Medulla oblongata (tissue), 1 donor: Measurements from ENCODE around the gene APLF.
A peak's percentile ranks its signal among the peaks of the same experiment; 100 is the strongest.
"Not testable (repeated sequence)": the region's sequence is repeated elsewhere in the genome, so short reads cannot be mapped to it uniquely, and the experiment has no call there.

Experiments used
- DNase-seq: peaks from one replicate; pipeline ENCODE4 v3.0.0-alpha.2; 2015; ENCODE audit errors: extremely low spot score

APLF gene

DNA sequence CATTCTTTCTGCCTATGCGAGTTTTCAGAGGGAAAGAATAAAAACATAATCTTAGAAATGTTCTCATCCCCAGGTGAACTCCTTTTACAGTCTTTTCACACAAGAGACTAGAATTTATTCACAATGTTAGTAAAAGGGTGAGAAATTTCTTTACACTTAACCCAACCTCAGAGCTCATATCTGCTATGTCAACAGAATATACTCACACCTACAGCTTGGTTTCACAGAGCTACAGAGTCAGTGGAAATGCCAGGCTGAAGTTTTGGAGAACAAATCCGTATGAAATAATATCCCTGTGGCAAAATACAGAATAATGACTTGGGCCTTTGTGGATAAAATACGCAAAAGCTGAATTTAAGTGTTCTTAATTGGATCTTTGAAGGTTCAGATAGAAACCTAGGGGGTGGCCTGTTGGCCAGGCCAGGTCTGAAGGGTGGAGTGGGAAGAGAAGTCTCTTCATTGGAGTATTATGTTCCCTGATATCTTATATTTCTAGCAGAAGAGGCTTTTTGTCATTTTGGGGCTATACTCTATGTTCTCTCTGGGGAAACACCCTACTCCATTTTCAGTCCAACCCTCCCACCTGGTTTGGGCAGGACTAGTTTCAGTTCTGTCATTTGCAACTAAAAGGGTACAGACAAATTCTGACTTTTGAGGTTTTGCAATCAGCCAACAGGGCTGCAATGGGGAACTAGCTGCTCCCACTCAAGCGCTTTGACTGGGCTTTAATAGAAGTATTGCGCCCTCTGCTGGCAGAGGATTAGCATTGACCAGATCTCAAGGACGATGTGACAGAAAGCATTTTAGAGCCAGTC is 26.0 kb upstream of the APLF start:
- DNase-seq: peak; percentile 97

DNA sequence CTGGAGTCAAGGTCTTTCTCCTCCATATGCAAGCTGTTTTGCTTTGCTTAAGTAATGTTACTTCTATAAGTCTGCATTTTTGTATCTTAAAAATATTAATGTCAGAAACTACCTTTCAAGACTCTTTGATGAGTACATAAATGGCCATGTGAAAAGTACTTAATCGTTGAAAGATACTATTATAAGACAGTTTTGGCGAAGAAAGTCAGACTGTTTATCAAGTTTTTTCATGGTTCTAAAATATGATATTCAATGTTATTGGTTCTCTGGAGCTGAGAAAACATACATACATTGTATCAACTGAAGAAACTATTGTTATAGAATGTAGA is 25.4 kb upstream of the APLF start:
- DNase-seq: no peak

DNA sequence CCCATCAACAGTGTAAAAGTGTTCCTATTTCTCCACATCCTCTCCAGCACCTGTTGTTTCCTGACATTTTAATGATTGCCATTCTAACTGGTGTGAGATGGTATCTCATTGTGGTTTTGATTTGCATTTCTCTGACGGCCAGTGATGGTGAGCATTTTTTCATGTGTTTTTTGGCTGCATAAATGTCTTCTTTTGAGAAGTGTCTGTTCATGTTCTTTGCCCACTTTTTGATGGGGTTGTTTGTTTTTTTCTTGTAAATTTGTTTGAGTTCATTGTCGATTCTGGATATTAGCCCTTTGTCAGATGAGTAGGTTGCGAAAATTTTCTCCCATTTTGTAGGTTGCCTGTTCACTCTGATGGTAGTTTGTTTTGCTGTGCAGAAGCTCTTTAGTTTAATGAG is 21.0 kb upstream of the APLF start:
- not testable (repeated sequence) for DNase-seq

DNA sequence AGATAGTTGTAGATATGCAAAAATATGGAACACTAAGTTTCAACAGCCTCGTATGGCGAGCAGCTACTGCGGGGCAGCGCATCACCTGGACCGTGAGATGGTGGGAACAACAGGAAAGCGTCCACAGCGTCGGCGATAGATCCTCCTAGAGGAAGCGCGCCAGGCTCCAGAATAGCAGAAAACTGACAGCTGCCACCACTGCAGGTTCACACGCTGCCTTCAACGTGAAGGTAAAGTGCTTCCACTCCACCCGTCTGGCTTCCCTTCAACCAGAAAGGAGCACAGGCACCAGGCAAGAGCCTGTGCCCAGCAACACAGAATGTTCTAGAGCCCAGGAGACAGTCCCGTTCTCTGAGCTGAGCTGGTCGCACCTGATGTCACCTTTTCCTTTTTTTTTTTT is 20.3 kb upstream of the APLF start:
- DNase-seq: no peak

DNA sequence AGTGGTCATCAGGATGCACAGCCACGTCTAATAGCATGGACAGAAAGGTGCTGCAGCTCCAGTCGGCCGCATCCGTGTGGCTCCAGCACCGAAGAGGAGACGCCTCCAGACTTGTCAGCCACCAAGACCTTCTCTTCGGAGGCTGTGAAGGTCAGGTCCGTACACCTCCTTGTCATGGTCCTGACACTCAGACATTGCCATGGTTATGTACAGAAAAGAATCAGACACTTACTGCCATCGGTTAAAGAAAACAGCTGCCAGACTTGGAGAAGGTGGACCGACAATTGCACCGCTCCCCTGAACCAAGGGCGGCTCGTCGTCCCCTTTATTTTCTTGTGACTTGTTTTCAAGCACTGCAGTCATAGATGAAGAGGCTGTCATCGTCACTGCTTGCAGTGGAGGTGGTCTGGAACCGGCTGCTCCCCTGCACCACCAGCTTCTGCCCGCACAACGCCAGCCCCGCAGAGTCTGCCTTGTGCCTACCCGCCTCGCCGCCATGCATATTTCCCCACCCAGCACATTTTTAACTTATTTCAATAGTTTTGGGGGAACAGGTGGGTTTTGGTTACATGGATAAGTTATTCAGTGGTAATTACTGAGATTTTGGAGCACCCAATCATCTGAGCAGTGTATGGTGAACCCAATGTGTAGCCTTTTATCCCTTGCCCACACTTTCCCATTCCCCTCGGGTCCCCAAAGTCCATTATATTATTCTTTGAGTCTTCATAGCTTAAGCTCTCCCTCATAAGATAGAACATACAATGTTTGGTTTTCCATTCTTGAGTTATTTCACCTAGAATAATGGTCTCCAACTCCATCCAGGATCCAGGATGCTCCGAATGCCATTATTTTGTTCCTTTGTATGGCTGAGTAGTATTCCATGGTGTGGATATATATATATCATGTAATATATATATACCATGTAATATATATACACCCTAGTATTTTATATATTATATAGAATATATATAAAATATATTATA is 18.4 kb upstream of the APLF start:
- no peak for DNase-seq

DNA sequence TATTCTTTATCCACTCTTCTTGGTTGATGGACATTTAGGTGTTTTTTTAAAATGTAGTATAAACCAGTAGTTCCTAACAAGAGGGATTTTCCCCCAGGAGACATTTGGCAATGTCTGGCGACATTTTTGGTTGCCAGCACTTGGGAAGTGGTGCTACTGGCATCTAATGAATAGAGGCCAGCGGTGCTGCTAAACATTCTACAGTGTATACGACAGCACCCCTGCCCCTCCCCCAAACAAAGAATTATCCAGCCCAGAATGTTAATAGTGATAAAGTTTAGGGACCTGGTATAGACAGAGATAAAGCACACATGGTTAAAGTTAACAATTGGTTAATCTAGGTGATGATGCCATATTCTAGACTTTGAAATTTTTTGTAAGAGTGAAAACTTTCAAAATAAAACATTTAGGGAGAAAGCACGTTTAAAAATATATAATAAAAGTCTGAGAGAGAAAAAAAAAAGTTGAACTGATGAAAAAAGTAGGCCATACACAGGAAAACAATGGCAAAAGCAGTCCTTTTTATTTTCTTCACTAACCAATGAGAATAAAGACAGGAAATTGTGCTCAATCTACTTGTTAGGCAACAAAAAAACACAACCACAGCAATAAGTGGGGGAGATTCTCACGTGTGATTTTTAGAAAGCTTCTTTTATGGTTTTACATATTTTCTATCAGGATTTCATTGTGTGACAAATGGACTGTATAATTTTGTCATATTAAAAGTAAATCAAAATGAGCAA is 15.1 kb upstream of the APLF start:
- DNase-seq: no peak

DNA sequence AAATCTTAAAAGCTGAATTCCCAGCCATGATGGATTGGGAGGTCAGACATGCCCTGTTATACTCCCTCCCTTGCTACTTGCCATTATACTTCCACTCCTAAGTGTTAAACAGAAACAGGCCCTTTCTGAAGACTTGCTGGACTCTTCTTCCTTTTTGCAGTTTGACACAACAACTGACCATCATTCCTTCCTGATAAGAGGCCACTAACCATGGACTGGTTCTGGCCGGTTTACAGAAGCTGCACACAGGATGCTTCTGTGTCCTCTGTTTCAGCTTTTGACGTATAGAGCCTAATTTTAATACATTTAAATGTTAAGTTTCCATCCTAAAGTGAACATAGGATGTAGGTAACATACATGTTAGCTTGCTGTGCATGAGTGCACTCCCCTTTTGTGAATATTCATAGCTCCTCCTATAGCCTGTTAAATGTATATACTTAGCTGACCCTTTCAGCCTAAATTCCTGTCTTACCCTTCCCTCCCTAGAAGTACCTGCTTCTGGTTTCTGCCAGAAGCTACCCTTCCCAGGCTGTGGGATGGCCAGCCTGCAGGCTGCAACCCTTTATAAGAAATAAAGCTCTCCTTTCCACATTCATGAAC is 13.5 kb upstream of the APLF start:
- no peak for DNase-seq

DNA sequence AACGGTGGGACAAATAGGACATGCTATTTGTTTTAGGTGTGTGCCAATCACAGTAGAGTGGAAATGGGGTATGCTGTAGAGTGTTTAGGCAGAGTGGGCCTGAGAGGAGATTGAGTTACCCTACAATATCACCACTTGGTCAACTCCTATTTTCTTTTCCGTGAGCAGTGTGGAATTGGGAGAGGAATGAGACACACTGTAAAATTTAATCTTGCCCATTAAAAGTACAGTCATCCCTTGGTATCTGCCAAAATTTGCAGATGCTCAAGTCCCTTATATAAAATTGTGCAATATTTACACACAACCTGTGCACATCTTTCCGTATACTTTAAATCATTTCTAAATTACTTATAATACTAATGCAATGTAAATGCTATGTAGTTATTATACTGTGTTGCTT is 12.7 kb upstream of the APLF start:
- no peak for DNase-seq

DNA sequence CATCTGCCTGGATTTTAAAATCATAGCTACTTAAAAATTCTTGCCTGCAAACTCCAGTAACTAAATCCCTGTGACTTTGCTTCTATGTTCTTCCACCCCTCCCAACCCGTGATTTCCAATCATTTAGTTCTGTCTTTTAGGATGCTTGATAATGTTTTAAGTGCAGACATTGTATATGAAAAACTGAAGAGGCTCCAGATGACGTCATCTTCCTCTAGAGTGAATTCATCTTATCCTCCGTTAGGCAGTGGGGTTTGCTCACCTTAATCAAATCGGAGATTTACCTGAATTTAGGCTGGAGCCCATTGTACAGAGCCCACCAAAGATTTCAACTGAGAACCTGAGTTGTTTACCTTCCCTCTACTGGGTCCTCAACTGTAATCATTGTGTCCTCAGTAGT is 11.2 kb upstream of the APLF start:
- no peak for DNase-seq

DNA sequence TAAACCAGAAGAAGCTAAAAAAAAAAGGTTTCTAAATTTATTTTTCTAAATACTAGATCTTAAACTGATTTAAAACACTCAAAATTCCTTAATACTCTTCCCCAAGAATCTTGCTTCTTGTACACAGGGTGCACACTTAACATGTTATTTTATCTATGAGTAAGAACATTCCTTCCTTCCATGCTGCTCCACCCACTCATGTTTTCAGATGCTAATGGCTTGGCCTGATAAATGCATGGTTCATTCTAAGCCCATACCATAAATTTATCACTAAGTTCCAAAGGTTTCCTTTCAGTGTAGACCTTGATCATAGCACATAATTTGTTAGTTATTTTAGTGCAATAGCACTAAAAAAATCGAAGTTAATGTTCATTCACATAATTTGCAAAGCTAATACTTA is 8.4 kb upstream of the APLF start:
- no peak for DNase-seq

DNA sequence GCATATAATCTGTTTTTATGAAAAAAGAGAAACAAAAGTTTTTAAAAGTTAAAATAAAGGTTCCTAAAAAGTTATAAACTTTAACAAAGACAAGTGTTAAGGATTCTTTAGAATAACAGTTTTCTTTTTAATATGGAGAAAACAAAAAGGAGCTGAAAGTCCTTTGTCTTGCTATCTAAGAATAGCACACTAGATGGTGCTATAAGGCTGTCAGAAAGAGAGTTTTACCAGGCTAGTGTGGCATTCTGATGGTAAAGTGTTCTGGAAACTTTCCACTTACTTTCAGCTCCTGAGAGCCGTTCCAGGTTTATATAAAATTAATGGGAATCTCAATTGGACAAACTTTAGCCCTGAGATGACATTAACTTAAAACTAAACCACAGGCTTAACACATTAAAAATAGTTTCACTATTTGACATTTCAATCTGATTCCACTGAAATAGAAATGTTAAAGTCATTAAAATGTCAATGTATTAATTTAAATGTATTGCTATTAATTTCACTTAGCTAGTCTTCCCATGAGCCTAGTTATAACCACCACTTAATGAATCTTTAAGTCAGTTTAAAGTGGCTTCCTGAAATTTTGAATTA is 4.0 kb upstream of the APLF start:
- peak; percentile 77 for DNase-seq

DNA sequence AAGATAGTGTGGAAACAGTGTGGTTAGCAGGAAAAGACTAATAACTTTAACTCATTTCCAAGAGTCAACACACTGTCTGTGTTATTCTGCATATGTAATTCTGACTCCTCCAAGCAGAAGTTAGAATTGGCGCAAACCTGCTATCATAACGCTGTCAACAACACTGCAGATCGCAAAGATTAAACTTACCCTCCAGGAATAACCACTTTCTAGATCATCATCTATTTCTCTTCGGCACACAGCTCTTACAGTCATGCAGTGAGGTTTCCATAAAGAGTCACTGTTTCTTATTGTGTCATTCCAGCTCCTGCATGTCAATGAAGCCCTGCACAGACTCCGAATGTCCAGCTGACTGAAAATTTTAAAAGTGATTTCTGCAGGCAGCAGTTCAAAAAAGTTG is 2.7 kb upstream of the APLF start:
- no peak for DNase-seq

DNA sequence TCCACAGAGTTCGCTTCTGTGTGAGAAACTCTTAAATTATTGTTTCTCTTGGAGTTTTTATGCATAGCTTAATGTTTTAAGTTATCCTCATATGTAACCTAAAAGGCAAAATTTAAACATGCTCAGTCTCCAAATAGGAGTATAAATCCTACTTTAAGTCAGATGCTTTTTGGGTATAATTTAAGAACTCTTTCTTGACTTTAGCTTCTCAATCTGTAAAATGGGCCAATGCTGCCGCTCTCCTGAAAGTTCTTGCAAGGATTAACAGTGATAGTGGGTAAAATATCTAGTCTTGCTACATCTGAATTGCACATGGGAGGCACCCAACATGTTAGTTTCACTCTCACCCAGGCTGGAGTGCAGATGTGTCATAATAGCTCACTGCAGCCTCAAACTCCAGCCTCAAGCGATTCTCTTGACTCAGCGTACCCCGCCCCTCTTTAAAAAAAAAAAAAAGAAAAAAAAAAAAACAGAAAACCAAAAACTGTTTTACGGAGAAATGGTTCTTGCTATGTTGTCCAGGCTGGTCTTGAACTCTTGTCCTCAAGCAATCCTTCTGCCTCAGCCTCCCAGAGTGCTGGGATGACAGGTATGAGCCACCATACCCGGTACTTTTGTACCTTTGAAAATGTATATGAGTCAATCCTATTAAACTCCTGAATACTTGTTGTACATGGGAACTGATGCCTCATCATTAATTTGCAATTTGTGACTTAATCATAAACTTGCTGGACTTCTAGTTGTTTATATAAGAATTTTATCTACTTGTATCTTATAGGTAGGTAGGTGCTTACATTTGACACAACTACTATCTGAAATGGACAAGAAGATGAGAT is 2.1 kb upstream of the APLF start:
- DNase-seq: no peak

DNA sequence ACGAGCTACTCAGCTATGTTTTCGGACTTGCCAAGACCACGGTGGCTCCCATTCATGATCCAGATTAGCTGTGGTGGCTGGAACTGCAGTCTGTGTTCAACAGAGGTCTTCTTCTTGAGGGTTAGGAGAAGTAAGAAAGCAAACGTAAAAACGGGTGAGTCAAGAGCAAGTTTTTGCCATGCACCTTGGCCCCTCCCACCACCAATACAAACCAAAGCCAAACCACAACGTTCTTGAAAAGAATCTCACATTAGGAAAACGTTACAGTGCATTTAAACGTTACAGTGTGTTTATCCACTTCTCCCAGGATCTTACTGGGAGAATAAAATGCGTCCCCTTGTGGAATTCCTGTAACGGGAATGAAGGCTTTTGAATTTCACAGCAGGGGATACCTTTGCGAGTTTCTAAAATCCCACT is 1.0 kb upstream of the APLF start:
- DNase-seq: peak; percentile 26

DNA sequence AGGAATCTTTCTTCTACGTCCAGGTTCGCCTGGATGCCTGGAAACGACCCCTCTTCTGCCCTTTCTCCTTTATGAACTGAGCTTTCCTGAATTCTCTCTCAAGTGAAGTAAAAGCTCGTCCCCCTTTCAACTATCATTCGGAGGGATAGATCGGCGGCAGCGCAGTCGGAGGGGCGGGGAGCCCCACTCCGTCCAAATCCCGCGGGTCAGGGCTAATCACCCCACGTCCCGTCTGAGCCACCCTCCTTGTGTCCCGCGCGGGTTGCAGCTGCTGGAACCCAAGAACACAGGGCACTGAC is 658 bp upstream of the APLF start:
- DNase-seq: no peak

DNA sequence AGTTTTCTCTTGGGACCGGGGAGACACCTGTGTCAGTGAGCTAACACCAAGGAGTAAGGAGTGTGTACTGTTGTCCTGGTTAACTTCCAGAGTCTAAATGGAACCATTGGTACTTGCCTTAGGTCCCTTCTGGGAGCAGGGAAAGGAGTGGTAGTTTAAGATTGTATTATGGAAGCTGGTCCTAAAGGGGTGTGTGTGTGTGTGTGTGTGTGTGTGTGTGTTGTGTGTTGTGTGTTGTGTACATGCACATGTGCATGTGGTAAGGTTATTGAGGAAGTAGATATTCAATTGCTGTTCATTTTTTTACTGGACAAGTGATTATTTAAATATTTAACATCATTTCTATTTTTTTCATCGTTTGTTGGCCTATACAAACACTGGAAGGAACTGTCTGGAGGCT is 1.4 kb downstream of the APLF start:
- DNase-seq: no peak

DNA sequence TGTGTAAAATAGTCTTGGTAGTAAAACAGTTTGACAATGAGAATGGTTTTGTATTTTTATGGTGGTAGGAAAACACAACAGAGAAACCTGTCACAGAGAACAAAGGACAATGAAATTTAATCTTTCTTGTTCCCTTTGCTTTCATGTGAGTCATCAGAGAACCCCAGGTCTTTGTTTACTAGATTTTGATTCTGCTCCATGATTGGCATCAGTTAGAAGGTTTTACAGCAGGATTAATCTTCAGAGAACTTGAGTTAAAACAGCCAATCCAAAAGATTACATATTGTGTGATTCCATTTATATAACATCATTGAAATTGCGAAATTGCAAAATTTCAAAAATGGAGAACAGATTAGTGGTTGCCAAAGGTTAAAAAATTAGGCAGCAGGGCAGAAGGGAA is 2.5 kb downstream of the APLF start:
- DNase-seq: no peak

DNA sequence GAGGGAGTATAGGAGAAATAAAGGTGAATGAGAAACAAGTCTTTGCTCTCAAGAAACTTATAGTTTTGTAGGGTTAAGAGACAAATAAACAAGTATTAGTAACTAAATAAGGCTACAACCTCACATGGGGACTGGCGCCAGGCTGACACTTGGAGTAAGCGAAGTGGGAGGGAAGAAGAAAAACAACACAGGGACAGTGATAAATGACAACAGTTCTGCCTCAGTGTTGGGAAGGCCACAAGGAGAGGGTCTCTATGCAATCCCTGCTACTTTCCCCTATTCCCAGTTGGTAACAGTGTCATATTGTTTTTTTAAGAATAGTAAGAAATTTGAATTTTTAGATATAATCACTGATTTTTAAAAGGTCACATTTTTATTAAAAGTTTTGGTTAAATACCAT is 4.0 kb downstream of the APLF start:
- DNase-seq: no peak

DNA sequence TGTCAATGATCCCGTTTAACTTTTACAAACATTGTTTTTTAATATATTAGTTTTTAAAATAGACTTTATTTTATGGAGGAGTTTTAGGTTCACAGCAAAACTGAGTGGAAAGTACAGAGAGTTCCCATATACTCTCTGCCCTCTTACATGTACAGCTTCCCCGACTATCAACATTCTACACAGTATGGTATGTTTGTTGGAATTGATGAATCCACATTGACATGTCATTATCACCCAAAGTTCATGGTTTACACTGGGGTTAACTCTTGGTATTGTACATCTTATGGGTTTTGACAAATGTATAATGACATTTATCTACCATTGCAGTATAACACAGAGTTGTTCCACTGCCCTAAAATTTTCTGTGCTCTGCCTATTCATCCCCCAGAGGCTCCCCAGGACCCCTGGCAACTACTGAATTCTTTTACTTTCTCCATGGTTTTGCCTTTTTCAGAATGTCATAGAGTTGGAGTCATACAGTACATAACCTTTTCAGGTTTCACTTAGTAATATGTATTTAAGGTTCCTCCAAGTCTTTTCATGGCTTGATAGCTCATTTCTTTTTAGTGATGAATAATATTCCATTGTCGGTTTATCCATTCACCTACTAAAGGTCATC is 5.5 kb downstream of the APLF start:
- DNase-seq: no peak

DNA sequence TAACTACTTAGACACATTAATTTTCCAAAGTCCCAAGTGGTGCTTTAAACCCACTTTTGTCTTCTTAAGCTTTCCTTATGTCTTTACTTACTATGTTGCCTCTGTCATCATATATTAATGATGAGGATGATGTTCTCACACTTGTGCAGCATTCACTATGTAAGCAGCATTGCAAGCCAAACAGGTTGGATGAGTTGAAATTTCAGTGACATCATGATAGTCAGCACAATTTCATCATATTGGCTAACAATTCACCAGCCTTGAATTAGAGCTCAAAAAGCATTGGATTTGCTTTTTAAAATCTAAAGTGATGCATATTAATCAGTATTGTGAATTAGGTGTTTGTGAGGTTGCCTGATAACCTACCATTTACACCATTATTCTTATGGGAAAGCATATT is 7.7 kb downstream of the APLF start:
- no peak for DNase-seq
